Skeletal muscle satellite cell (primary cell): Measurements from ENCODE around the gene CTDSPL2.
"Not testable (repeated sequence)": the region's sequence is repeated elsewhere in the genome, so short reads cannot be mapped to it uniquely, and the experiment has no call there.

Experiments
- H3K27me3 ChIP-seq: 2 replicates; pipeline ENCODE4 v1.7.0; 2013; ENCODE audit warnings: low read length; ENCODE audit not compliant: control insufficient read depth, insufficient read depth
- H3K36me3 ChIP-seq: 2 replicates; pipeline ENCODE4 v1.7.0; 2013; ENCODE audit warnings: mild to moderate bottlenecking, control low read depth, low read length; ENCODE audit not compliant: insufficient read depth
- H3K4me1 ChIP-seq: 2 replicates; pipeline ENCODE4 v1.7.0; 2013; ENCODE audit warnings: low read length; ENCODE audit not compliant: control insufficient read depth, insufficient read depth
- H3K4me2 ChIP-seq: 2 replicates; pipeline ENCODE4 v1.7.0; 2013; ENCODE audit warnings: mild to moderate bottlenecking, low read length
- H3K4me3 ChIP-seq: 2 replicates; pipeline ENCODE4 v1.7.0; 2013; ENCODE audit warnings: low read length
- H3K9ac ChIP-seq: 2 replicates; pipeline ENCODE4 v1.7.0; 2013; ENCODE audit warnings: mild to moderate bottlenecking, low read depth, low read length, moderate library complexity
- H3K9me3 ChIP-seq: replicated peaks from 2 replicates; pipeline ENCODE4 v1.7.0; 2013; ENCODE audit warnings: mild to moderate bottlenecking, control low read depth, low read length

CTDSPL2 gene

GRCh38 chr15:44544745-44545144 lies 117.3 kb downstream of the CTDSPL2 start:
- H3K9me3 ChIP-seq, H3K4me3 ChIP-seq, H3K27me3 ChIP-seq, H3K4me2 ChIP-seq, H3K9ac ChIP-seq: not testable (repeated sequence)
- Histone ChIP-seq H3K36me3 (peaks cover 28% of the 10 kb centered on the region), H3K4me1 (peaks cover 43% of the 10 kb centered on the region)

- no peaks in the 10 kb centered on the region for H3K27me3 ChIP-seq
- peaks cover 43% of the 10 kb centered on the region for H3K4me1 ChIP-seq
- H3K36me3 ChIP-seq = peaks cover 22% of the 10 kb centered on the region
- H3K9ac ChIP-seq = no peak overlapping the region
- H3K4me3 ChIP-seq = no peak overlapping the region
- H3K9me3 ChIP-seq = no peaks in the 10 kb centered on the region
- H3K4me2 ChIP-seq = peak overlapping the region; percentile 34
These were observed 118.7 kb downstream of the CTDSPL2 start for GRCh38 chr15:44545913-44546802.

GRCh38 chr15:44549152-44549551 lies 121.7 kb downstream of the CTDSPL2 start:
- H3K27me3 ChIP-seq, H3K4me2 ChIP-seq, H3K9ac ChIP-seq, H3K4me3 ChIP-seq, H3K9me3 ChIP-seq: not testable (repeated sequence)
- Histone ChIP-seq H3K36me3 (peaks cover 31% of the 10 kb centered on the region), H3K4me1 (peaks cover 22% of the 10 kb centered on the region)

- Histone ChIP-seq H3K9me3 (no peaks in the 10 kb centered on the region), H3K9ac (no peak overlapping the region), H3K36me3 (peaks cover 42% of the 10 kb centered on the region), H3K4me3 (no peak overlapping the region), H3K4me2 (no peak overlapping the region), H3K4me1 (peaks cover 21% of the 10 kb centered on the region), H3K27me3 (no peaks in the 10 kb centered on the region)
These were observed 122.8 kb downstream of the CTDSPL2 start for GRCh38 chr15:44550256-44550655.

- H3K4me1 ChIP-seq = peaks cover 16% of the 10 kb centered on the region
These were observed 123.3 kb downstream of the CTDSPL2 start for GRCh38 chr15:44550734-44551133.

GRCh38 chr15:44554934-44555723 lies 127.7 kb downstream of the CTDSPL2 start:
- no peak overlapping the region for H3K9ac ChIP-seq
- H3K4me3 ChIP-seq = no peak overlapping the region
- H3K27me3 ChIP-seq = no peaks in the 10 kb centered on the region
- H3K4me1 ChIP-seq = peaks cover 1% of the 10 kb centered on the region
- peaks cover 72% of the 10 kb centered on the region for H3K36me3 ChIP-seq
- no peak overlapping the region for H3K4me2 ChIP-seq
- H3K9me3 ChIP-seq = no peaks in the 10 kb centered on the region

More at GRCh38 chr15:44550734-44551133, 123.3 kb downstream of the CTDSPL2 start:
- Histone ChIP-seq H3K36me3 (peaks cover 44% of the 10 kb centered on the region), H3K9me3 (no peaks in the 10 kb centered on the region), H3K27me3 (no peaks in the 10 kb centered on the region), H3K4me3 (no peak overlapping the region), H3K9ac (no peak overlapping the region), H3K4me2 (no peak overlapping the region)

- H3K9me3 ChIP-seq, H3K9ac ChIP-seq, H3K4me2 ChIP-seq, H3K4me3 ChIP-seq, H3K4me1 ChIP-seq, H3K27me3 ChIP-seq: not testable (repeated sequence)
- H3K36me3 ChIP-seq = peaks cover 88% of the 10 kb centered on the region
These were observed 133.5 kb downstream of the CTDSPL2 start for GRCh38 chr15:44560926-44561325.

GRCh38 chr15:44565387-44566154 lies 138.1 kb downstream of the CTDSPL2 start:
- H3K9me3 ChIP-seq = no peaks in the 10 kb centered on the region
- peaks cover 73% of the 10 kb centered on the region for H3K36me3 ChIP-seq
- no peaks in the 10 kb centered on the region for H3K4me1 ChIP-seq
- H3K4me2 ChIP-seq = no peak overlapping the region
- no peak overlapping the region for H3K9ac ChIP-seq
- no peaks in the 10 kb centered on the region for H3K27me3 ChIP-seq
- no peak overlapping the region for H3K4me3 ChIP-seq

GRCh38 chr15:44566155-44566540 lies 138.7 kb downstream of the CTDSPL2 start:
- Histone ChIP-seq H3K36me3 (peaks cover 67% of the 10 kb centered on the region), H3K9ac (no peak overlapping the region), H3K4me3 (no peak overlapping the region), H3K4me2 (no peak overlapping the region), H3K27me3 (no peaks in the 10 kb centered on the region), H3K9me3 (no peaks in the 10 kb centered on the region), H3K4me1 (no peaks in the 10 kb centered on the region)

- Histone ChIP-seq H3K4me1 (no peaks in the 10 kb centered on the region), H3K9me3 (no peaks in the 10 kb centered on the region), H3K36me3 (peaks cover 54% of the 10 kb centered on the region), H3K9ac (no peak overlapping the region), H3K27me3 (no peaks in the 10 kb centered on the region), H3K4me3 (no peak overlapping the region), H3K4me2 (no peak overlapping the region)
These were observed 140.9 kb downstream of the CTDSPL2 start for GRCh38 chr15:44568338-44568737.

- Histone ChIP-seq H3K4me2 (no peak overlapping the region), H3K4me1 (no peaks in the 10 kb centered on the region), H3K4me3 (no peak overlapping the region), H3K36me3 (peaks cover 54% of the 10 kb centered on the region), H3K9ac (no peak overlapping the region), H3K27me3 (no peaks in the 10 kb centered on the region), H3K9me3 (no peaks in the 10 kb centered on the region)
These were observed 141.9 kb downstream of the CTDSPL2 start for GRCh38 chr15:44569316-44569715.
